Suprapubic skin (tissue), 4 donors: ENCODE results near the gene COL7A1. TPM values are rescaled to one million over a fixed set of nuclear protein-coding genes. Genes with fewer than 3 reads are reported as not detected.

Source experiments
- DNase-seq, 2 donors: peaks; one replicate each; pipeline ENCODE4 v3.0.0-alpha.2; 2019; ENCODE audit warnings: low spot score in 2 of 2
- H3K27ac ChIP-seq: fragments of 200-600 bp; sonication (generic); one replicate; pipeline ENCODE4 v1.5.1; 2019
- H3K27me3 ChIP-seq: fragments of 200-600 bp; sonication (generic); one replicate; pipeline ENCODE4 v1.5.1; 2019
- H3K36me3 ChIP-seq: fragments of 200-600 bp; sonication (generic); one replicate; pipeline ENCODE4 v1.5.1; 2019
- H3K4me1 ChIP-seq: fragments of 200-600 bp; sonication (generic); one replicate; pipeline ENCODE4 v1.5.1; 2019
- H3K4me3 ChIP-seq: fragments of 200-600 bp; sonication (generic); one replicate; pipeline ENCODE4 v1.5.1; 2019; ENCODE audit warnings: mild to moderate bottlenecking
- H3K9me3 ChIP-seq: fragments of 200-600 bp; sonication (generic); one replicate; pipeline ENCODE4 v1.5.1; 2019
- EP300 ChIP-seq: sonication (generic); formaldehyde crosslinking; IDR thresholded peaks from one replicate; pipeline ENCODE4 v1.6.1; 2017; ENCODE audit warnings: antibody characterized with exemption
- POLR2A ChIP-seq, 2 donors: fragments of 450-650 bp; IDR thresholded peaks; one replicate each; pipeline ENCODE4 v1.6.1; 2017; ENCODE audit warnings: antibody characterized with exemption in 2 of 2, mild to moderate bottlenecking in 2 of 2, moderate library complexity in 2 of 2
- POLR2AphosphoS5 ChIP-seq, 3 donors: sonication (generic); formaldehyde crosslinking; IDR thresholded peaks; one replicate each; pipeline ENCODE4 v1.6.1; 2017; ENCODE audit warnings: antibody characterized with exemption in 3 of 3
- WGBS: methylation state at CpG from one replicate; pipeline ENCODE4 v1.1.5; 2018; 5-methylcytosine and 5-hydroxymethylcytosine counted together
- total RNA-seq, 4 donors: library from RNA; depleted of rRNA; stranded (reverse); fragments of >200 nt; gene quantifications; one replicate each; pipeline ENCODE4 v1.1.0, GENCODE V29; 2016
- TF ChIP-seq, protein P1 (sequence below), 2 donors: fragments of 200-600 bp in 1 of 2; fragments of 450-650 bp in 1 of 2; sonication (generic) in 1 of 2; IDR thresholded peaks; one replicate each; pipeline ENCODE4 v1.5.1; 2016 to 2019; ENCODE audit warnings: antibody characterized with exemption in 2 of 2, mild to moderate bottlenecking in 1 of 2, moderate library complexity in 1 of 2

COL7A1 gene
- total RNA-seq, 4 donors from 2014 or later: 287 to 596 (median 348) TPM

DNA sequence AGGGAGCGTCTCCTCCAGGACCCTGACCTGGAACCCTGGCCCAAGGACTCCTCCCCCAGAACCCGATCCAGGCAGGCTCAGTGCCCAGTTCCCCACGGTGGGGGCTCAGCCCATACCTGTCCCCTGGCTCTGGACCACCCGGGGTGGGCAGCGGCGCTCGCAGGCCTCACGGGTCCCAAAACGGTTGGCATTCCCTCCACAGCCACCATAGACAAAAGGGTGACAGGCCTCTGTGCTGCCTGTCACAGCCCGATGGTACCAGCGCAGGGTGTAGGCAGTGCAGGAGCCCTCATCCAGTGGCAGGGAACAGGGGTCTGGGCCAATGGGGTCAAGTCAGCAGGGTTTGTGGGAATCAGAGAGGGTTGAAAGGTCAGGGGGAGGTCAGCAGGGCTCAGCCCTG lies 30.5 kb downstream of the COL7A1 start:
- no peak overlapping the region for H3K4me3 ChIP-seq
- H3K4me1 ChIP-seq: peaks cover 32% of the 10 kb centered on the region
- H3K9me3 ChIP-seq: no peaks in the 10 kb centered on the region
- no peak overlapping the region for H3K27ac ChIP-seq
- DNase-seq: no peak
- H3K36me3 ChIP-seq: peaks cover 22% of the 10 kb centered on the region
- TF ChIP-seq POLR2AphosphoS5 (IDR thresholded peaks at IDR 0.05) (no peak), EP300 (no peak)
- no peaks in the 10 kb centered on the region for H3K27me3 ChIP-seq
- WGBS: no CpG with 5 or more reads among the region's 11 CpGs

DNA sequence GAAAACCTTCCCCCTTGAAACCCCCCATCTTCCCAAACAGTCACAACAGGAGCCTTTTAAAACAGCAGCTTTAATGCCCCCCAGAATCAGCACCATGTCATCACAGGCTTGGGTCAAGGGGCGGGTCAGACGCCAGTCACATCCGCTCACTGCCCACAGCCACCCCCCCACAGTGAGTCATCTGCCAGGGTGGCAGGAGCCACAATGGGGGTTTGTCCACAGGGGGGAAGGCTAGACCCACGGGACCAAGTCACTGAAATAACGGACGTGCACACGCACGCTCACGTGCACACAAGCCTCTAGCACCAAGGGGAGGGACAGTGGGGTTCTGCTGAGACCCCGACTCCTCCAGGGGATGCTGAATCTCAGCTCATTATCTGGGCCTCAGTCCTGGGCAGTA lies 31.1 kb downstream of the COL7A1 start:
- TF ChIP-seq EP300 (no peak), POLR2AphosphoS5 (IDR thresholded peaks at IDR 0.05) (no peak), POLR2A (IDR thresholded peaks at IDR 0.05) (no peak)
- TF ChIP-seq, protein P1, sequence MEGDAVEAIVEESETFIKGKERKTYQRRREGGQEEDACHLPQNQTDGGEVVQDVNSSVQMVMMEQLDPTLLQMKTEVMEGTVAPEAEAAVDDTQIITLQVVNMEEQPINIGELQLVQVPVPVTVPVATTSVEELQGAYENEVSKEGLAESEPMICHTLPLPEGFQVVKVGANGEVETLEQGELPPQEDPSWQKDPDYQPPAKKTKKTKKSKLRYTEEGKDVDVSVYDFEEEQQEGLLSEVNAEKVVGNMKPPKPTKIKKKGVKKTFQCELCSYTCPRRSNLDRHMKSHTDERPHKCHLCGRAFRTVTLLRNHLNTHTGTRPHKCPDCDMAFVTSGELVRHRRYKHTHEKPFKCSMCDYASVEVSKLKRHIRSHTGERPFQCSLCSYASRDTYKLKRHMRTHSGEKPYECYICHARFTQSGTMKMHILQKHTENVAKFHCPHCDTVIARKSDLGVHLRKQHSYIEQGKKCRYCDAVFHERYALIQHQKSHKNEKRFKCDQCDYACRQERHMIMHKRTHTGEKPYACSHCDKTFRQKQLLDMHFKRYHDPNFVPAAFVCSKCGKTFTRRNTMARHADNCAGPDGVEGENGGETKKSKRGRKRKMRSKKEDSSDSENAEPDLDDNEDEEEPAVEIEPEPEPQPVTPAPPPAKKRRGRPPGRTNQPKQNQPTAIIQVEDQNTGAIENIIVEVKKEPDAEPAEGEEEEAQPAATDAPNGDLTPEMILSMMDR (IDR thresholded peaks at IDR 0.05): no peak
- no peak for DNase-seq
- H3K27me3 ChIP-seq: no peaks in the 10 kb centered on the region
- H3K4me3 ChIP-seq: no peak overlapping the region
- 64% methylated on average over 10 of the region's 10 CpGs for WGBS
- H3K27ac ChIP-seq: no peak overlapping the region
- peaks cover 18% of the 10 kb centered on the region for H3K36me3 ChIP-seq
- peaks cover 38% of the 10 kb centered on the region for H3K4me1 ChIP-seq
- H3K9me3 ChIP-seq: no peaks in the 10 kb centered on the region

DNA sequence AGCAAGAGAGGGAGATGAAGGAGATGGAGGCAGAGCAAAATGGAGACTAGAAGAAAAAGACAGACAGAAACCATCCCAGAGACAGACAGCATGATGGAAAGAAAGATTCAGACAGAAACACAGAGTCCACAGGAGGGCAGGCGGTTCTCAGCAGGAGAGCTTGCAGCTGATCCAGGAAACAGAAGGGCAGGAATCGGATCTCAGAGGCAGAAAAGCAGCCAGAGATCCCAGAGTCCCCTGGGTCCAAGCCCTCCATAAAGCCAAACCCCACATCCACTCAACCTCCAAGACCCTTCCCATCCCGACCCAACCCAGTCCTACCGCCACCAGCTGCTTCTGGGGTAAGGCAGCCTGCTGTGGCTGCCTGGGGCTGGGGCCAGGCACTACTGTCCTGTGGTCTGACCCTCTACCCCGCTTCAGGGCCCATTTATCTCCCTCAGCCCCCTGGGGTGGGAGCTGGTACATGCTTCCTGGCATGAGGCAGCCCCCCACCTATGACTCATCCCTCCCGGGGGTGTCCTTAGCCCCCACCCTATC lies 31.7 kb downstream of the COL7A1 start, which contains the start of gene UCN2:
TSS of gene UCN2 (minus strand) at position 400 of the 537 bp plus-strand sequence. CDS start 657 bp downstream, outside the sequence.
- Histone ChIP-seq H3K27me3 (no peaks in the 10 kb centered on the region), H3K9me3 (no peaks in the 10 kb centered on the region), H3K27ac (no peak within 1 kb of the TSS), H3K36me3 (peaks cover 13% of the 10 kb centered on the region), H3K4me1 (peaks cover 44% of the 10 kb centered on the region), H3K4me3 (no peak within 1 kb of the TSS)
- TF ChIP-seq POLR2A (IDR thresholded peaks at IDR 0.05): no peak
- TF ChIP-seq, protein P1 (IDR thresholded peaks at IDR 0.05): no peak
- TF ChIP-seq POLR2AphosphoS5 (IDR thresholded peaks at IDR 0.05): no peak
- TF ChIP-seq EP300: no peak
- DNase-seq: no peak
- WGBS: 74% methylated on average over 6 of the region's 6 CpGs

DNA sequence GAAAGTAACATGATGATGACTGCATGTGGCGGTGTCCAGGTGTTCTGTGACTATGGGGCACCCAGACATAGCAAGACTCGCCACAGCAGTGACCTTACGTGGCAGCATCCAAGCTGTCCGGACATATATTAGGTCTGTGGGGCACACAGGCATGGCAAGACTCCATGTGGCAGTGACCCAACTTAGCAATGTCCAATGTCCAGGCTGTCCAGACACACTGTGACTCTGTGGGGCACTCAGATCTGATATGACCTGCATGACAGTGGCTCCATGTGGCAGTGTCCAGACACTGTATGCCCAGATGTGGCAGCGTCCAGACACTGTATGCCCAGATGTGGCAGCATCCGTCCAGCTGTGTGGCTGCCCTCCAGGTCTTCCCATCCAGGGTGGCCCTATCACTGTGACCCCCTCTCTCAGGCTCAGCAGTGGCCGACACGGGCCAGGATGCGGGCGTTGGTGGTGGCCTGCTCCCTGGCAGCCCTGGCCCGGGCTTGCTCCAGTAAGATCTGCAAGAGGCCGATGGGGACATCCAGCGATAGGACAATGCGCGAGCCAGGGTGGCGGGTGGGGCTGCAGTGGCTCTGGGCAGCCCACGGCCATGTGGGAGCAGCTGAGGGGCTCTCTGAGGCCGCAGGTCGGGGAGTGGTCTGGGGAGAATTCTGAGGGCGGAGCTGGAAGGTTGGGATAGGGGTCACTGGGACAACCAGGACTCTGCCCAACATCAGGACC lies 32.6 kb downstream of the COL7A1 start:
- Histone ChIP-seq H3K4me3 (no peak overlapping the region), H3K27me3 (no peaks in the 10 kb centered on the region), H3K4me1 (peaks cover 53% of the 10 kb centered on the region), H3K9me3 (no peaks in the 10 kb centered on the region), H3K27ac (no peak overlapping the region), H3K36me3 (peaks cover 7% of the 10 kb centered on the region)
- DNase-seq: no peak
- TF ChIP-seq POLR2A (IDR thresholded peaks at IDR 0.05): no peak
- no peak for TF ChIP-seq EP300
- TF ChIP-seq, protein P1 (IDR thresholded peaks at IDR 0.05): no peak
- no peak for TF ChIP-seq POLR2AphosphoS5 (IDR thresholded peaks at IDR 0.05)
- WGBS: 100% methylated on average over 1 of the region's 20 CpGs

DNA sequence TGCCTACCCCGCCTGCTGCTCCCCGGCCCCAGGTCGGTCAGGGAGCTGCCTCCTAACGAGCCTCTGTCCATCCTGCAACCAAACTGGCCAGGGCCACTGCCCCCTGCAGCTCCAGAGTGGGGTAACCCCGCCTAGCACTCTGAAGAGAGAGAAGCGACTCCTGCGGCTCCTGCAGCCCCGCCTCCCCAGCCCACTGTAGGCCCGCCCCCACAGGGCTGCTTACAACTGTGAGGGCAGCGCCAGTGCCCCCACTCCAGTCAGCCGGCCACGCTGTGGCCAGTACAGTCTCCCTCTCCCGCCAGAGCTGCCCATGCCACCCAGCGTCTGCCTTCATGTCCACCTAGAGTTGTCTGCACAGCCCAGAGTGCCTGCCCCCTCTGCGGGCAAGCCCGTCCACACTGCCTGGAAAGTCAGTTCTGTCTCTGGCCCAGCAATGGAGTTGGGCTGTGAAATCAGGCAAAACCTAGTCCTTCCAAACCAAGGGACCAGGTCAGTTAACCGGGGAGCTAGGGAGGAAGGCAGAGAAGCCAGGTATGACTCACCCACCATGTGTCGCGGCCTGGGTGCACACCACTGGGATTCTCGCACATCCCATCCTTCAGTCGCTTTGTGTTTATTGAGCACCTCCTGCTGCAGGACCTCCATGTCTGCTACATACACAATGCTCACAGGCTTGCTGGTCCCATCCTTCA lies 33.9 kb downstream of the COL7A1 start:
- H3K9me3 ChIP-seq: no peaks in the 10 kb centered on the region
- H3K36me3 ChIP-seq: peaks cover 3% of the 10 kb centered on the region
- TF ChIP-seq EP300 (no peak), POLR2AphosphoS5 (IDR thresholded peaks at IDR 0.05) (no peak)
- TF ChIP-seq, protein P1 (IDR thresholded peaks at IDR 0.05): peak in 1 of 2 donors; percentile 21
- H3K4me1 ChIP-seq: peaks cover 59% of the 10 kb centered on the region
- no peak overlapping the region for H3K27ac ChIP-seq
- H3K4me3 ChIP-seq: no peak overlapping the region
- H3K27me3 ChIP-seq: no peaks in the 10 kb centered on the region
- no peak for DNase-seq
- 54% methylated on average over 18 of the region's 21 CpGs for WGBS
